ENCODE measurements around the gene FBN3.

- TF ChIP-seq ZFX (IDR thresholded peaks at IDR 0.05; ENCODE audit: borderline replicate concordance), result no peak
- TF ChIP-seq CTCF (IDR thresholded peaks at IDR 0.05), result no peak
Observed at GRCh38 chr19:8042900-8043299, 106.5 kb downstream of the FBN3 start.
